Osteocyte (in vitro differentiated cells): Measurements from ENCODE around the gene SMG1. TPM values are rescaled to one million over a fixed set of nuclear protein-coding genes. Genes with fewer than 3 reads are reported as not detected.

ENCODE experiments used
- DNase-seq: peaks from one replicate; pipeline ENCODE4 v3.0.0; 2021; ENCODE audit warnings: mixed read lengths; ENCODE audit not compliant: unreplicated experiment; ENCODE audit errors: extremely low spot score
- H3K27ac Mint-ChIP-seq: one replicate; pipeline ENCODE4 v1.8.0; 2021; ENCODE audit warnings: mild to moderate bottlenecking, mixed read lengths; ENCODE audit not compliant: unreplicated experiment
- H3K27me3 Mint-ChIP-seq: one replicate; pipeline ENCODE4 v1.8.0; 2021; ENCODE audit warnings: mixed read lengths; ENCODE audit not compliant: unreplicated experiment
- H3K36me3 Mint-ChIP-seq: one replicate; pipeline ENCODE4 v1.8.0; 2021; ENCODE audit warnings: mixed read lengths; ENCODE audit not compliant: unreplicated experiment
- H3K4me1 Mint-ChIP-seq: one replicate; pipeline ENCODE4 v1.8.0; 2021; ENCODE audit warnings: mixed read lengths; ENCODE audit not compliant: unreplicated experiment
- H3K4me3 Mint-ChIP-seq: one replicate; pipeline ENCODE4 v1.8.0; 2021; ENCODE audit warnings: mild to moderate bottlenecking, moderate library complexity, mixed read lengths; ENCODE audit not compliant: unreplicated experiment
- H3K9me3 Mint-ChIP-seq: one replicate; pipeline ENCODE4 v1.8.0; 2021; ENCODE audit warnings: mixed read lengths; ENCODE audit not compliant: unreplicated experiment
- CTCF ChIP-seq: fragments of 200-600 bp; sonication (generic); IDR thresholded peaks from 2 replicates; pipeline ENCODE4 v1.5.0; 2021; ENCODE audit warnings: antibody characterized with exemption, mild to moderate bottlenecking, moderate library complexity
- total RNA-seq: library from RNA; stranded (reverse); gene quantifications from 2 replicates; pipeline ENCODE4 v1.2.1, GENCODE V29; 2021

The SMG1 gene
- total RNA-seq, 1 donor from 2014 or later, result 77.9 TPM

- H3K27me3 Mint-ChIP-seq, result no peaks in the 10 kb centered on the region
- no peak for DNase-seq
- no peaks in the 10 kb centered on the region for H3K4me1 Mint-ChIP-seq
- no peak for TF ChIP-seq CTCF
- peaks cover 67% of the 10 kb centered on the region for H3K36me3 Mint-ChIP-seq
- H3K4me3 Mint-ChIP-seq, result no peak overlapping the region
- H3K9me3 Mint-ChIP-seq, result no peaks in the 10 kb centered on the region
- no peak overlapping the region for H3K27ac Mint-ChIP-seq
Observed at GRCh38 chr16:18832613-18833012, 93.6 kb downstream of the SMG1 start.

- no peak for TF ChIP-seq CTCF
- no peak overlapping the region for H3K27ac Mint-ChIP-seq
- peaks cover 63% of the 10 kb centered on the region for H3K36me3 Mint-ChIP-seq
- H3K4me3 Mint-ChIP-seq, result no peak overlapping the region
- no peaks in the 10 kb centered on the region for H3K9me3 Mint-ChIP-seq
- DNase-seq, result no peak
- H3K4me1 Mint-ChIP-seq, result no peaks in the 10 kb centered on the region
- H3K27me3 Mint-ChIP-seq, result no peaks in the 10 kb centered on the region
Observed at GRCh38 chr16:18832006-18832405, 94.2 kb downstream of the SMG1 start.

- no peak for TF ChIP-seq CTCF
- peaks cover 36% of the 10 kb centered on the region for H3K36me3 Mint-ChIP-seq
- H3K4me3 Mint-ChIP-seq, result no peak overlapping the region
- no peaks in the 10 kb centered on the region for H3K4me1 Mint-ChIP-seq
- no peaks in the 10 kb centered on the region for H3K27me3 Mint-ChIP-seq
- H3K27ac Mint-ChIP-seq, result no peak overlapping the region
- DNase-seq, result no peak
- no peaks in the 10 kb centered on the region for H3K9me3 Mint-ChIP-seq
Observed at GRCh38 chr16:18829251-18829650, 97.0 kb downstream of the SMG1 start.

GRCh38 chr16:18827890-18828289 lies 98.3 kb downstream of the SMG1 start:
- no peak for TF ChIP-seq CTCF
- Mint-ChIP-seq H3K4me1 (no peaks in the 10 kb centered on the region), H3K27me3 (no peaks in the 10 kb centered on the region), H3K27ac (no peak overlapping the region), H3K9me3 (no peaks in the 10 kb centered on the region), H3K4me3 (no peak overlapping the region), H3K36me3 (peaks cover 27% of the 10 kb centered on the region)
- DNase-seq, result no peak

GRCh38 chr16:18816286-18816685 lies 109.9 kb downstream of the SMG1 start:
- no peak for DNase-seq
- H3K27me3 Mint-ChIP-seq, result no peaks in the 10 kb centered on the region

More at GRCh38 chr16:18816286-18816685, 109.9 kb downstream of the SMG1 start:
- Mint-ChIP-seq H3K27ac (no peak overlapping the region), H3K9me3 (no peaks in the 10 kb centered on the region), H3K4me3 (no peak overlapping the region), H3K4me1 (peaks cover 2% of the 10 kb centered on the region), H3K36me3 (peaks cover 47% of the 10 kb centered on the region)
- TF ChIP-seq CTCF, result no peak
